SU-DHL-6 (cell line): ENCODE measurements around the gene PRSS57.

ENCODE experiments used
- H2AFZ ChIP-seq: fragments of 200-600 bp; sonication (generic); 2 replicates; pipeline ENCODE4 v1.6.1; 2014; ENCODE audit warnings: low read depth, mild to moderate bottlenecking, moderate library complexity, mixed read lengths, antibody characterized with exemption, low read length; ENCODE audit not compliant: severe bottlenecking
- H3F3A ChIP-seq: fragments of 200-600 bp; shearing (Covaris generic); 2 replicates; pipeline ENCODE4 v1.6.0; 2016; ENCODE audit warnings: antibody characterized with exemption, mild to moderate bottlenecking; ENCODE audit not compliant: insufficient read depth
- H3K27ac ChIP-seq: fragments of 200-600 bp; sonication (generic); 2 replicates; pipeline ENCODE4 v1.5.1; 2016; ENCODE audit warnings: low read depth, mild to moderate bottlenecking, low read length, moderate library complexity, mixed read lengths
- H3K27me3 ChIP-seq: fragments of 200-600 bp; sonication (generic), shearing (Covaris generic); 2 replicates; pipeline ENCODE4 v1.6.0; 2014; ENCODE audit warnings: mild to moderate bottlenecking, low read length
- H3K36me3 ChIP-seq: fragments of 200-600 bp; sonication (generic); 2 replicates; pipeline ENCODE4 v1.6.1; 2014; ENCODE audit warnings: mild to moderate bottlenecking, low read length, mixed read lengths
- H3K4me2 ChIP-seq: fragments of 300-600, 200-600 bp; shearing (Covaris generic), sonication (generic); 2 replicates; pipeline ENCODE4 v1.6.0; 2014; ENCODE audit warnings: low read length, low read depth, mild to moderate bottlenecking; ENCODE audit not compliant: poor library complexity, severe bottlenecking
- H3K4me3 ChIP-seq: fragments of 200-600 bp; sonication (generic); 2 replicates; pipeline ENCODE4 v1.5.1; 2014; ENCODE audit warnings: antibody characterized with exemption, low read length, mild to moderate bottlenecking, mixed read lengths; ENCODE audit not compliant: insufficient read depth, poor library complexity, severe bottlenecking
- H3K79me2 ChIP-seq: fragments of 200-600 bp; sonication (generic); 2 replicates; pipeline ENCODE4 v1.6.1; 2014; ENCODE audit warnings: mild to moderate bottlenecking, low read length, moderate library complexity; ENCODE audit not compliant: insufficient read depth
- H3K9ac ChIP-seq: fragments of 200-600 bp; sonication (generic); 2 replicates; pipeline ENCODE4 v1.7.0; 2014; ENCODE audit warnings: mild to moderate bottlenecking, low read length
- H3K9me2 ChIP-seq: fragments of 200-600 bp; sonication (generic); replicated peaks from 2 replicates; pipeline ENCODE4 v1.6.1; 2014; ENCODE audit warnings: low read length; ENCODE audit not compliant: insufficient read depth
- H3K9me3 ChIP-seq: fragments of 200-600 bp; sonication (generic); 2 replicates; pipeline ENCODE4 v1.6.1; 2014; ENCODE audit warnings: low read length, mixed read lengths; ENCODE audit not compliant: insufficient read depth
- H4K20me1 ChIP-seq: fragments of 200-600 bp; sonication (generic); 2 replicates; pipeline ENCODE4 v1.6.1; 2014; ENCODE audit warnings: low read depth, mild to moderate bottlenecking, antibody characterized with exemption, low read length, moderate library complexity, mixed read lengths
- EZH2phosphoT487 ChIP-seq: fragments of 200-600 bp; sonication (generic), shearing (Covaris generic); conservative IDR thresholded peaks from 2 replicates; pipeline ENCODE4 v1.6.1; 2018; ENCODE audit warnings: mild to moderate bottlenecking, antibody characterized with exemption, low read length, moderate library complexity, mixed read lengths
- TF ChIP-seq, protein P1 (sequence below): fragments of 200-600 bp; sonication (generic); IDR thresholded peaks from one replicate; pipeline ENCODE4 v1.5.1; 2017; ENCODE audit warnings: antibody characterized with exemption, mild to moderate bottlenecking, low read length, moderate library complexity; ENCODE audit not compliant: insufficient read depth, poor library complexity, severe bottlenecking

The PRSS57 gene

DNA sequence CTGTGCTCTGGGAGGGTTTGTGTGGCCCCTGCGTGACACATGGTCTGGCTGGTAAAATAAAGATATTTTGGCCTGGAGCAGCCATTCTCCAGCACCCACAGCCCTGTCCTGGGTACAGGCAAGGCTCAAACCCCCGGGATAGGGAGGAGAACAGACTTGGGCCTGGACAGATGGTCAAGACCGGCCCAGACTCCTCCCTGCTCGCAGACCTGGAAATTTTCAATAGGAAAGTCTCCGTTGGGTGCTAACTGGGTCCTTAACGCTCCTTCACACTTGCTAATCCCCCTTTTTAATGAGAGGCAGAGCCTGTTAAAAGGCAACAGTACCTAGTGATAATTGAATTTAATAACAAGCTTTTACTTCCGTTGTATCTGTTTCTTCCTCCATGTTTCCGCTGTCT, 16.0 kb upstream of the PRSS57 start:
- Histone ChIP-seq H3K4me2 (no peak overlapping the region), H3K27ac (no peak overlapping the region), H3F3A (no peaks in the 10 kb centered on the region), H3K27me3 (no peaks in the 10 kb centered on the region), H3K9ac (no peak overlapping the region), H3K36me3 (no peaks in the 10 kb centered on the region), H3K9me2 (no peaks in the 10 kb centered on the region), H4K20me1 (no peaks in the 10 kb centered on the region), H3K9me3 (no peaks in the 10 kb centered on the region), H3K79me2 (no peaks in the 10 kb centered on the region), H3K4me3 (no peak overlapping the region), H2AFZ (no peak overlapping the region)
- no peak for TF ChIP-seq EZH2phosphoT487
- TF ChIP-seq, protein P1, sequence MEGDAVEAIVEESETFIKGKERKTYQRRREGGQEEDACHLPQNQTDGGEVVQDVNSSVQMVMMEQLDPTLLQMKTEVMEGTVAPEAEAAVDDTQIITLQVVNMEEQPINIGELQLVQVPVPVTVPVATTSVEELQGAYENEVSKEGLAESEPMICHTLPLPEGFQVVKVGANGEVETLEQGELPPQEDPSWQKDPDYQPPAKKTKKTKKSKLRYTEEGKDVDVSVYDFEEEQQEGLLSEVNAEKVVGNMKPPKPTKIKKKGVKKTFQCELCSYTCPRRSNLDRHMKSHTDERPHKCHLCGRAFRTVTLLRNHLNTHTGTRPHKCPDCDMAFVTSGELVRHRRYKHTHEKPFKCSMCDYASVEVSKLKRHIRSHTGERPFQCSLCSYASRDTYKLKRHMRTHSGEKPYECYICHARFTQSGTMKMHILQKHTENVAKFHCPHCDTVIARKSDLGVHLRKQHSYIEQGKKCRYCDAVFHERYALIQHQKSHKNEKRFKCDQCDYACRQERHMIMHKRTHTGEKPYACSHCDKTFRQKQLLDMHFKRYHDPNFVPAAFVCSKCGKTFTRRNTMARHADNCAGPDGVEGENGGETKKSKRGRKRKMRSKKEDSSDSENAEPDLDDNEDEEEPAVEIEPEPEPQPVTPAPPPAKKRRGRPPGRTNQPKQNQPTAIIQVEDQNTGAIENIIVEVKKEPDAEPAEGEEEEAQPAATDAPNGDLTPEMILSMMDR, result no peak

DNA sequence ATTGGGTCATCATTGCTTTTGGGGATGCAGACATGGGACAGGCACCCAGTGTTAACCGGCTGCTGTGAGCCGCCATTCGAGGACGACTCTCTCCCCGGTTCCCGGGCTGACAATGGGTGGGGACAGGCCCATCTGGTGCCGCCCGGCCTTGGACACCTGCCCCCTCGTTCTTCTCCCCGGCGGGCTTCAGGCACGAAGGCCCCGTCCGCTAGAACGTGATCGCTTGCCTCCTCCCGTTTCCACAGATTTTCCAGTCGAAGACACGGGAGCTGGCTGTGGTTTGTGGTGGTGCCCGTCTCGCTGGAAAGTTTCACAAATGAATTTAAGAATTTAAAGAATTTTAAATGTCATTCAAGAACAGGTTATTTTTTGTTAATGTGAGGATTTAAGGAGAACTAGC, 15.5 kb upstream of the PRSS57 start:
- Histone ChIP-seq H3K9me2 (no peaks in the 10 kb centered on the region), H3K79me2 (no peaks in the 10 kb centered on the region), H3F3A (no peaks in the 10 kb centered on the region), H3K4me2 (no peak overlapping the region), H3K9ac (no peak overlapping the region), H3K27ac (no peak overlapping the region), H4K20me1 (no peaks in the 10 kb centered on the region), H3K27me3 (no peaks in the 10 kb centered on the region), H3K36me3 (no peaks in the 10 kb centered on the region), H2AFZ (no peak overlapping the region), H3K9me3 (no peaks in the 10 kb centered on the region), H3K4me3 (no peak overlapping the region)
- no peak for TF ChIP-seq EZH2phosphoT487
- TF ChIP-seq, protein P1, result no peak

- H3K4me3 ChIP-seq, result no peak overlapping the region
These were observed 14.8 kb upstream of the PRSS57 start for GRCh38 chr19:709965-710571.

More at GRCh38 chr19:709965-710571, 14.8 kb upstream of the PRSS57 start:
- Histone ChIP-seq H3K27ac (no peak overlapping the region), H4K20me1 (no peaks in the 10 kb centered on the region), H3K9ac (no peak overlapping the region), H3K4me2 (no peak overlapping the region), H3K27me3 (no peaks in the 10 kb centered on the region), H3K79me2 (no peaks in the 10 kb centered on the region), H3K9me2 (no peaks in the 10 kb centered on the region), H3K36me3 (no peaks in the 10 kb centered on the region), H2AFZ (no peak overlapping the region), H3K9me3 (no peaks in the 10 kb centered on the region), H3F3A (no peaks in the 10 kb centered on the region)
- no peak for TF ChIP-seq EZH2phosphoT487
- TF ChIP-seq, protein P1, result no peak
